G401 (cell line): ENCODE data around the gene HPRT1. TPM values are rescaled to one million over a fixed set of nuclear protein-coding genes. Genes with fewer than 3 reads are reported as not detected.
"Not testable (repeated sequence)": the region's sequence is repeated elsewhere in the genome, so short reads cannot be mapped to it uniquely, and the experiment has no call there.

Experiments used
- DNase-seq: peaks from one replicate; pipeline ENCODE4 v3.0.0-alpha.2; 2015; ENCODE audit warnings: low spot score
- in situ Hi-C: cut with HindIII; loops from 2 replicates; pipeline ENCODE4 v1.10.0; 2016; ENCODE audit warnings: low sequenced_read_pairs, mixed read lengths
- total RNA-seq: library from RNA; depleted of rRNA; stranded (reverse); fragments of >200 nt; shearing (Covaris generic); gene quantifications from 2 replicates; pipeline ENCODE4 v1.2.3, GENCODE V29; 2014; rRNA removed

Gene HPRT1
- 53.6 and 70.5 TPM in 2 replicates for total RNA-seq

DNA sequence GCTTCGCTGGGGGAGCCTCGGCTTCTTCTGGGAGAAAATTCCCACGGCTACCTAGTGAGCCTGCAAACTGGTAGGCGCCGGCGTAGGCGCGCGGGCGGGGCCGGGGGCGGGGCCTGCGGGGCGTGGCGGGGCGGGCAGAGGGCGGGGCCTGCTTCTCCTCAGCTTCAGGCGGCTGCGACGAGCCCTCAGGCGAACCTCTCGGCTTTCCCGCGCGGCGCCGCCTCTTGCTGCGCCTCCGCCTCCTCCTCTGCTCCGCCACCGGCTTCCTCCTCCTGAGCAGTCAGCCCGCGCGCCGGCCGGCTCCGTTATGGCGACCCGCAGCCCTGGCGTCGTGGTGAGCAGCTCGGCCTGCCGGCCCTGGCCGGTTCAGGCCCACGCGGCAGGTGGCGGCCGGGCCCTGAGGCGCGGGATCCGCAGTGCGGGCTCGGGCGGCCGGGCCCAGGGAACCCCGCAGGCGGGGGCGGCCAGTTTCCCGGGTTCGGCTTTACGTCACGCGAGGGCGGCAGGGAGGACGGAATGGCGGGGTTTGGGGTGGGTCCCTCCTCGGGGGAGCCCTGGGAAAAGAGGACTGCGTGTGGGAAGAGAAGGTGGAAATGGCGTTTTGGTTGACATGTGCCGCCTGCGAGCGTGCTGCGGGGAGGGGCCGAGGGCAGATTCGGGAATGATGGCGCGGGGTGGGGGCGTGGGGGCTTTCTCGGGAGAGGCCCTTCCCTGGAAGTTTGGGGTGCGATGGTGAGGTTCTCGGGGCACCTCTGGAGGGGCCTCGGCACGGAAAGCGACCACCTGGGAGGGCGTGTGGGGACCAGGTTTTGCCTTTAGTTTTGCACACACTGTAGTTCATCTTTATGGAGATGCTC, at the start of gene HPRT1:
Gene HPRT1 (plus strand): TSS at position 161 of the 857 bp plus-strand sequence. CDS start 147 bp downstream, at position 308.
- in situ Hi-C loops = no loop called here
- DNase-seq = peak; percentile 76

- in situ Hi-C loops = no loop called here
- DNase-seq = no peak
Measured at GRCh38 chrX:134416087-134416486, 43.9 kb upstream of the HPRT1 start.

DNA sequence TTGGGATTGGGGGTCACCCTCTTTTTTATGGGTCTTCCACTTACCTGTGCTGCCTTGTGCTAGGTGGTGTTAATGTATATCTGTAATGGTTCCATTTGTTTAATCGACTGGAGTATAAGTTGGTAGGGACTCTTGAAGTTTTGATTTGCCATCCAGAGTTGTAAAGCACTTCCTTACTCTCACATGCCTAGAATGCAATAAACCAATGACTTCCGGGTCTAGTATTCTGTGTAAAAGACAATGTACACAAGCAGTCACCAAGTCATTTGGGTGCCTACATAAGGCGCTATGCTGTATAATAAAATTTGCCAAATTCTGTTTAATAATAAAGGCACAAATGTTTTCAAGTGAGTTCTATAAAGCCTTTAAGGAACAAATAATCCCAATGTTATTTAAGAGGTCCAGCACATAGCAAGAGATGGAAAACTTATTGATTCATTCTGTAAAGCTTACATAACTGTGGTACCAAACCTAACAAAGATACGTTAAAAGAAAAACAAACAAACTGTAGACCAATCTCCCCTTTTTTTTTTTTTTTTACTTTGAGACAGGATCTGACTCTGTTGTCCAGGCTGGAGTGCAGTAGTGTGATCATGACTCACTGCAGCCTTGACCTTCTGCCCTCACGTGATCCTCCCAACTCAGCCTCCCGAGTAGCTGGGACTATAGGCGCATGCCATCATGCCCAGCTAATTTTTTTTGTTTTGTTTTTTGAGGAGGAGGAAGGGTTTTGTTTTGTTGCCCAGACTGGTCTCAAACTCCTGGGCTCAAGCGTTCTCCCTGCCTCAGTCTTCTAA, 41.5 kb upstream of the HPRT1 start:
- no peak for DNase-seq
- in situ Hi-C loops = no loop called here

GRCh38 chrX:134419784-134420183, 40.2 kb upstream of the HPRT1 start:
- in situ Hi-C loops = no loop called here
- no peak for DNase-seq

- DNase-seq = peak; percentile 23
- in situ Hi-C loops = no loop called here
Measured at GRCh38 chrX:134423606-134424005, 36.4 kb upstream of the HPRT1 start.

GRCh38 chrX:134426281-134426680, 33.7 kb upstream of the HPRT1 start:
- in situ Hi-C loops = no loop called here
- no peak for DNase-seq

DNA sequence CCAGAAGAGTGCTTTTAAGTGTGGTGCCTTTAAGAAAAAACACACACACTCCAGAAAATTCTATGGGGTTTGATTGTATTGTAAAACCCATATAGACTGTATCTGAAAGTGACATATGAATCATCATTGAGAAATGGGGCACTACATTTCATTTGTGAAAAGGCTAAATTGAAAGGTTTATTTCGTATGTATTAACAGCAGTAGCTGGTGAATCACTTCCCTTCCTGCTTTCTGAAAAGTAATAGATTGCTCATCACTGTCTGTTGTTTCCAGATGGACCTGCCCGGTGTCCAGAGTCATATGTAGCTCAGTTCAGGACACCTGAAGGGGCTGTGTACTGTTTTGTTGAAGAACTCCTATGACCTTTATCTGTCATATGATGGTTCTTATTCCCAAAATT, 28.1 kb upstream of the HPRT1 start:
- in situ Hi-C loops = no loop called here

DNA sequence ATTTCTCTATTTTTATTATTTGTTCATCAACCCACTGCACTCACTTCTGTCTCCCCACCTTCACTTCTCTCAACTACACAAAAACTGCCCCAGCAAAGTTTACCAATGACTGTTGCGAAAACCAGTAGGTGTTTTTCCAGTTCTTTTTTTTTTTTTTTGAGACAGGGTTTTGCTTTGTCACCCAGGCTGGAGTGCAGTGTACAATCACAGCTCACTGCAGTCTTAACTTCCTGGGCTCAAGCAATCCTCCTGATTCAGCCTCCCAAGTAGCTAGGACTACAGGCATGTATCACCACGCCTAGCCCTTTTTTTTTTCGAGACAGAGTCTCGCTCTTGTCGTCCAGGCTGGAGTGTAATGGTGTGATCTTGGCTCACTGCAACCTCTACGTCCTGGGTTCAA, 24.1 kb upstream of the HPRT1 start:
- no peak for DNase-seq
- in situ Hi-C loops = no loop called here

More for the DNA sequence above, 28.1 kb upstream of the HPRT1 start:
- DNase-seq = no peak

- no peak for DNase-seq
- in situ Hi-C loops = no loop called here
Measured at GRCh38 chrX:134443020-134443419, 16.9 kb upstream of the HPRT1 start.

DNA sequence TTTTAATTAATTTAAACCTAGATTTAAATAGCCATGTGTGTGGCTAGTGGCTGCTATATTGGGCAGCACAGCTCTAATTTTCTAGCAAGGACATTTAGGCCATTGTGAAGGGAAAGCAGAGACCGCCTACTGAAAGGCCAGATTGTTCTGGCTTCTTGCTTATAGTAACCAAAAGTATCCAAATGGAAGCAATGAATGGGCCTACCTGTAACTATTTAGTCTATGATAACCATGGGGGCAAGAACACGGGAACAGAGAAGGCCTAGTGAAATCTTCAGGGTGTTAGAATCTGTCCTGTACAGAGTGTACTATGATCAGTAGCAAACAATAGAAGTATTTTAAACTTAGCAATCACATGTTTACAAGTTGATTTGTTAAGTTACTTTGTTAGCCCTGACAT, 16.5 kb upstream of the HPRT1 start:
- no peak for DNase-seq
- in situ Hi-C loops = no loop called here

GRCh38 chrX:134444681-134445080, 15.3 kb upstream of the HPRT1 start:
- in situ Hi-C loops = no loop called here
- no peak for DNase-seq

GRCh38 chrX:134452596-134452995, 7.4 kb upstream of the HPRT1 start:
- no peak for DNase-seq
- in situ Hi-C loops = no loop called here

- in situ Hi-C loops = no loop called here
- no peak for DNase-seq
Measured at GRCh38 chrX:134453631-134454030, 6.3 kb upstream of the HPRT1 start.

GRCh38 chrX:134454506-134454905, 5.5 kb upstream of the HPRT1 start:
- in situ Hi-C loops = no loop called here
- DNase-seq = no peak

GRCh38 chrX:134457708-134458107, 2.3 kb upstream of the HPRT1 start:
- in situ Hi-C loops = no loop called here
- DNase-seq = no peak

DNA sequence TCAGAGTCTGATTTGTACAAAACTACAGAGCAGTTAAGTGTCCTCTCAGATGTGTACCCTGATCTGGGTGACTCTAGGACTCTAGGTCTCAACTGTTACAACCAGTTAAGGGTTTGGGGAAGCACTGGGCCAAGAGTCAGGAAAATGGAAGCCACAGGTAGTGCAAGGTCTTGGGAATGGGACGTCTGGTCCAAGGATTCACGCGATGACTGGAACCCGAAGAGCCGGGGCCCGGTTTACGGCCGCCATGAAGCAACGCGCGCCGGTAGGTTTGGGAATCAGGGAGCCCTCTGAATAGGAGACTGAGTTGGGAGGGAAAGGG, 321 bp upstream of the HPRT1 start:
- DNase-seq = no peak
- in situ Hi-C loops = no loop called here

- in situ Hi-C loops = no loop called here
- peak; percentile 29 for DNase-seq
Measured at GRCh38 chrX:134460862-134461220, 876 bp downstream of the HPRT1 start.

GRCh38 chrX:134461437-134461836, 1.5 kb downstream of the HPRT1 start:
- in situ Hi-C loops = no loop called here
- no peak for DNase-seq

- DNase-seq = no peak
- in situ Hi-C loops = no loop called here
Measured at GRCh38 chrX:134462927-134463326, 3.0 kb downstream of the HPRT1 start.

DNA sequence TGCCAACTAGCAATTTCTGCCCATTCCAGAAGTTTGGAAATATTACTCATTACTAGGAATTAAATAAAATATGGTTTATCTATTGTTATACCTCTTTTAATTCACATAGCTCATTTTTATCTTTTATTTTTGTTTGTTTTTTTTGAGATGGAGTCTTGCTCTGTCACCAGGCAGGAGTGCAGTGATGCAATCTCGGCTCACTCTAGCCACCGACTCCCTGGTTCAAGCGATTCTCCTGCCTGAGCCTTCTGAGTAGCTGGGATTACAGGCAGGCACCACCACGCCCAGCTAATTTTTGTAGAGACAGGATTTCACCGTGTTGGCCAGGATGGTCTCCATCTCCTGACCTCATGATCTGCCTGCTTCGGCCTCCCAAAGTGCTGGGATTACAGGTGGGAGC, 4.5 kb downstream of the HPRT1 start:
- in situ Hi-C loops, DNase-seq: not testable (repeated sequence)

DNA sequence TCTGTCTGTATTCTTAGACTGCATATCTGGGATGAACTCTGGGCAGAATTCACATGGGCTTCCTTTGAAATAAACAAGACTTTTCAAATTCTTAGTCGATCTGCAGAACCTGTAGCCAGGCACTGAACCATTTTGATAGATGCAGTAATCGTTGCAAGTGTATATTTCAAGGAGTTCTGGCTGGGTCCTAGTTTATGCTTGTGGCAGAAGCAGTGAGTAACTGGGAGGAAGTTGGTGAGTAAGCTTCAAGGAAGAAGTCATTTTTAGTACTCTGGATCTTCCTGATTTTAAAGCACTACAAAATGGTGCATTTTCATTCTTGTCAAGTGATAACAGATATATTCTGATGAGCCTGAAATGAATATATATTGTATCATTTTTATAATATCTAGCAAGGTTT, 9.5 kb downstream of the HPRT1 start:
- in situ Hi-C loops = no loop called here
- no peak for DNase-seq
